K562 (cell line): ENCODE results near the gene SLC13A3. TPM values are rescaled to one million over a fixed set of nuclear protein-coding genes. Genes with fewer than 3 reads are reported as not detected.

Experiments
- ATAC-seq: fragments of 200-7000 bp; cut with Tn5 transposase; 3 replicates; pipeline ENCODE4 v1.9.1; 2020; ENCODE audit warnings: moderate library complexity
- BruUV-seq: library from RNA; stranded (reverse); fragments of 400-500 nt; replicated peaks from 2 replicates; lab custom pipeline; 2021; lab: Mats Ljungman, UMichigan
- CTCF ChIA-PET: fragments of 300-600 bp; formaldehyde crosslinking; extraction: SDS; loops from one replicate; lab custom pipeline; 2021; ENCODE audit warnings: low intra/inter-chr PET ratio; lab: Yijun Ruan, JAX
- POLR2A ChIA-PET: fragments of 300-600, 350-650 bp; sonication (Branson Sonifier 250); formaldehyde crosslinking; extraction: SDS; loops from one replicate; lab custom pipeline; 2021; ENCODE audit warnings: antibody characterized with exemption, inconsistent platforms; lab: Yijun Ruan, JAX
- DNase-seq, 4 experiments: peaks; one replicate each; pipeline versions ENCODE4 v3.0.0 to v3.0.0-alpha.2; 2011 to 2018; ENCODE audit warnings: low spot score in 3 of 4, mixed read lengths in 3 of 4; ENCODE audit errors: extremely low read depth in 1 of 4
- FAIRE-seq: peaks from 2 replicates; lab custom pipeline; 2011; peaks lifted over from hg19 to GRCh38; lab: Jason Lieb, UNC
- H2AFZ ChIP-seq: 2 replicates; pipeline ENCODE4 v1.6.0; 2011; ENCODE audit warnings: low read depth, low read length, control low read depth, inconsistent platforms
- H3K27ac ChIP-seq: fragments of 200-600 bp; 3 replicates; pipeline ENCODE4 v1.8.0; 2011; ENCODE audit warnings: low read depth, mild to moderate bottlenecking, control low read depth, inconsistent platforms, low read length, moderate library complexity, mixed read lengths; ENCODE audit errors: extremely low read depth
- H3K27me3 ChIP-seq, 2 experiments: fragments of 300-600 bp in 1 of 2; 2 replicates in 1 of 2; 3 replicates in 1 of 2; pipeline versions ENCODE4 v1.6.0 to v1.8.0; 2011; ENCODE audit warnings: inconsistent platforms in 2 of 2, low read length in 2 of 2, mild to moderate bottlenecking in 1 of 2, mixed read lengths in 1 of 2, moderate library complexity in 1 of 2; ENCODE audit not compliant: control insufficient read depth in 2 of 2, insufficient read depth in 2 of 2
- H3K36me3 ChIP-seq: fragments of 300-600 bp; 3 replicates; pipeline ENCODE4 v1.8.0; 2011; ENCODE audit warnings: mild to moderate bottlenecking, low read length, inconsistent platforms; ENCODE audit not compliant: control insufficient read depth, insufficient read depth
- H3K4me1 ChIP-seq, 2 experiments: fragments of 200-600 bp in 1 of 2; replicated peaks in 1 of 2; 2 replicates in 1 of 2; 3 replicates in 1 of 2; pipeline versions ENCODE4 v1.5.1 to v1.8.0; 2011; ENCODE audit warnings: inconsistent platforms in 2 of 2, low read length in 2 of 2, mild to moderate bottlenecking in 1 of 2, mixed read lengths in 1 of 2, moderate library complexity in 1 of 2; ENCODE audit not compliant: control insufficient read depth in 2 of 2, insufficient read depth in 2 of 2
- H3K4me2 ChIP-seq: 2 replicates; pipeline ENCODE4 v1.6.1; 2011; ENCODE audit warnings: low read length, control low read depth, inconsistent platforms, mixed read lengths; ENCODE audit not compliant: insufficient read depth
- H3K4me3 ChIP-seq: fragments of 200-600 bp; sonication (generic), shearing (Covaris generic); 2 replicates; pipeline ENCODE4 v1.5.1; 2016; ENCODE audit warnings: control low read depth, inconsistent platforms
- H3K79me2 ChIP-seq: fragments of 200-600 bp; 3 replicates; pipeline ENCODE4 v1.8.0; 2011; ENCODE audit warnings: low read length, inconsistent platforms; ENCODE audit not compliant: control insufficient read depth, insufficient read depth
- H3K9ac ChIP-seq, 2 experiments: 2 replicates each; pipeline versions ENCODE4 v1.6.0 to v1.6.1; 2011; ENCODE audit warnings: low read depth in 2 of 2, low read length in 2 of 2, control low read depth in 1 of 2, inconsistent platforms in 1 of 2, mild to moderate bottlenecking in 1 of 2, mixed read lengths in 1 of 2; ENCODE audit not compliant: insufficient read depth in 1 of 2
- H3K9me1 ChIP-seq: one replicate; pipeline ENCODE4 v1.6.0; 2011; ENCODE audit warnings: inconsistent platforms, mild to moderate bottlenecking, low read length, moderate library complexity; ENCODE audit not compliant: control insufficient read depth, insufficient read depth
- H3K9me3 ChIP-seq: replicated peaks from 2 replicates; pipeline ENCODE4 v1.5.1; 2011; ENCODE audit warnings: low read depth, low read length, inconsistent platforms; ENCODE audit not compliant: control insufficient read depth, insufficient read depth
- H4K20me1 ChIP-seq: replicated peaks from 2 replicates; pipeline ENCODE4 v1.6.1; 2011; ENCODE audit warnings: low read length, inconsistent platforms, mixed read lengths; ENCODE audit not compliant: control insufficient read depth, insufficient read depth
- BCOR ChIP-seq: fragments of 450-650 bp; IDR thresholded peaks from 2 replicates; pipeline ENCODE4 v1.6.1; 2016
- CREB3 ChIP-seq: fragments of 450-650 bp; conservative IDR thresholded peaks from 2 replicates; pipeline ENCODE4 v1.6.1; 2016; ENCODE audit warnings: missing genetic modification characterization, low read depth, mild to moderate bottlenecking, missing compliant biosample characterization, moderate library complexity
- ETV6 ChIP-seq, 3 experiments: fragments of 150-350 bp in 1 of 3; sonication (generic) in 1 of 3; formaldehyde crosslinking in 1 of 3; IDR thresholded peaks; 2 replicates each; pipeline versions ENCODE4 v1.6.1 to v1.8.0; 2014 to 2022; ENCODE audit warnings: borderline replicate concordance in 2 of 3, low read depth in 2 of 3, antibody characterized with exemption in 1 of 3, low read length in 1 of 3, mild to moderate bottlenecking in 1 of 3, missing genetic modification reagents in 1 of 3
- MEF2A ChIP-seq: IDR thresholded peaks from 2 replicates; pipeline ENCODE4 v1.6.1; 2011; ENCODE audit warnings: low read depth, mild to moderate bottlenecking, low read length, moderate library complexity; ENCODE audit not compliant: control insufficient read depth
- PHTF2 ChIP-seq: fragments of 250-450 bp; sonication (Bioruptor Pico); IDR thresholded peaks from 2 replicates; pipeline ENCODE4 v1.5.0; 2021; ENCODE audit warnings: mild to moderate bottlenecking
- RBM25 ChIP-seq: fragments of 200-400 bp; formaldehyde crosslinking; IDR thresholded peaks from 2 replicates; pipeline ENCODE4 v1.6.1; 2018; ENCODE audit warnings: low read length, low read depth, moderate library complexity; ENCODE audit not compliant: severe bottlenecking
- SNRNP70 ChIP-seq: fragments of 200-400 bp; formaldehyde crosslinking; optimal IDR thresholded peaks from 2 replicates; pipeline ENCODE3; 2017; ENCODE audit warnings: low read depth, low read length
- TEAD4 ChIP-seq, 2 experiments: sonication (generic) in 1 of 2; formaldehyde crosslinking in 1 of 2; IDR thresholded peaks; 2 replicates each; pipeline versions ENCODE4 v1.6.1 to v1.8.0; 2012 to 2022; ENCODE audit warnings: borderline replicate concordance in 1 of 2, inconsistent platforms in 1 of 2, low read length in 1 of 2, mild to moderate bottlenecking in 1 of 2, missing genetic modification reagents in 1 of 2
- TRIM28 ChIP-seq: fragments of 450-650 bp; IDR thresholded peaks from 2 replicates; pipeline ENCODE4 v1.6.1; 2017
- ZFP36 ChIP-seq: fragments of 150-350 bp; IDR thresholded peaks from 2 replicates; pipeline ENCODE4 v1.6.1; 2018; ENCODE audit warnings: low read length, low read depth; ENCODE audit not compliant: partially characterized antibody
- WGBS: fragments of 100-300 bp; shearing (Covaris generic); methylation state at CpG from one replicate; pipeline ENCODE4 v1.1.6; 2016; ENCODE audit warnings: low coverage, mixed read lengths; ENCODE audit not compliant: insufficient coverage; ENCODE audit errors: missing lambda C conversion rate; 5-methylcytosine and 5-hydroxymethylcytosine counted together
- in situ Hi-C: fragments of 300-500 bp; cut with MboI; formaldehyde crosslinking; loops from 4 replicates; pipeline ENCODE4 v1.15.0; 2018; ENCODE audit warnings: inconsistent platforms, mixed read lengths
- intact Hi-C: fragments of 100-400 bp; cut with micrococcal nuclease; formaldehyde crosslinking; loops from 2 replicates; pipeline ENCODE4 v1.14.2; 2022
- polyA plus RNA-seq, 8 experiments: library from polyadenylated mRNA; depleted of rRNA in 4 of 8; stranded (reverse) in 5 of 8; unstranded in 3 of 8; fragments of >200 nt; fragmentation: Nextera tagmentation in 2 of 8; fragmentation: Illumina TruSeq in 1 of 8; extraction: Ambion mirVana in 2 of 8; extraction: Trizol in 1 of 8; gene quantifications; 2 replicates each; pipeline versions ENCODE4 v1.2.1 to v1.2.3, GENCODE V29; 2011 to 2014; ENCODE audit warnings: inconsistent platforms in 1 of 8, missing spikeins in 1 of 8
- total RNA-seq, 7 experiments: library from RNA; depleted of rRNA in 6 of 7; stranded (reverse); fragments of >200 nt in 6 of 7; fragmentation: Illumina TruSeq in 2 of 7; extraction: Trizol in 2 of 7; gene quantifications; 2 replicates each; pipeline versions ENCODE4 v1.2.1 to v1.2.3, GENCODE V29; 2011 to 2021; ENCODE audit warnings: low replicate concordance in 1 of 7

Gene SLC13A3
- total and polyA plus RNA-seq, 9 of the 15 experiments (the other 6 are each of a cell fraction or from before 2014, with no cell fraction given): 5.5 to 16.4 (median 8.5) TPM

- TF ChIP-seq PHTF2 (CRISPR knock-in tag): no peak
- no peak for TF ChIP-seq ETV6 (IDR thresholded peaks at IDR 0.05; ENCODE audit: borderline replicate concordance in 1 of 2, low read depth in 2 of 2, low read length in 1 of 2)
- no peak for TF ChIP-seq ETV6 (CRISPR knock-in tag; IDR thresholded peaks at IDR 0.05; ENCODE audit: borderline replicate concordance)
Measured at GRCh38 chr20:46553926-46554325, 97.3 kb downstream of the SLC13A3 start (continued).

GRCh38 chr20:46552460-46553420 is 98.5 kb downstream of the SLC13A3 start:
- Histone ChIP-seq H4K20me1 (no peaks in the 10 kb centered on the region), H3K9me1 (no peaks in the 10 kb centered on the region), H3K79me2 (no peaks in the 10 kb centered on the region), H3K9me3 (no peaks in the 10 kb centered on the region), H3K9ac (no peak overlapping the region), H3K36me3 (no peaks in the 10 kb centered on the region), H3K4me3 (no peak overlapping the region), H3K4me1 (0 out of 5 replicates have a peak, but pooled peaks cover 0 to 5% of the 10 kb centered on the region in 2 experiments), H3K27ac (no peak overlapping the region), H3K27me3 (peaks cover 8 to 37% of the 10 kb centered on the region in 2 experiments; a peak in 4 of 5 replicates), H3K4me2 (no peak overlapping the region), H2AFZ (peak overlapping the region; percentile 9; the same call in 1 of the 2 replicates)
- ATAC-seq (no peak), DNase-seq (peak in 1 of 4 experiments; percentile 8), FAIRE-seq (peak; percentile 19)
- BruUV-seq: no TSS peak
- intact Hi-C loops: no loop called here
- ChIA-PET POLR2A (no interaction called here), CTCF (no interaction called here)
- in situ Hi-C loops: no loop called here
- WGBS: 22% methylated on average over 4 of the region's 4 CpGs
- TF ChIP-seq TEAD4 (IDR thresholded peaks at IDR 0.05; ENCODE audit: low read length): no peak
- no peak for TF ChIP-seq TEAD4 (CRISPR knock-in tag; IDR thresholded peaks at IDR 0.05; ENCODE audit: borderline replicate concordance)
- TF ChIP-seq ZFP36: peak; percentile 71
- peak; percentile 30; the same call in 1 of the 2 replicates for TF ChIP-seq MEF2A
- TF ChIP-seq SNRNP70: no peak
- peak; percentile 87 for TF ChIP-seq RBM25
- TF ChIP-seq TRIM28: no peak
- no peak for TF ChIP-seq CREB3
- TF ChIP-seq BCOR: peak; percentile 57; the same call in 1 of the 2 replicates
